Activated naive CD4-positive, alpha-beta T cell treated with Interleukin-2 at 50 U/mL for 16 hours (primary cell): ENCODE measurements around the gene NUMB.
"Not testable (repeated sequence)": the region's sequence is repeated elsewhere in the genome, so short reads cannot be mapped to it uniquely, and the experiment has no call there.

Source experiments
- DNase-seq: peaks from one replicate; pipeline ENCODE4 v3.0.0-alpha.2; 2020

NUMB gene

DNA sequence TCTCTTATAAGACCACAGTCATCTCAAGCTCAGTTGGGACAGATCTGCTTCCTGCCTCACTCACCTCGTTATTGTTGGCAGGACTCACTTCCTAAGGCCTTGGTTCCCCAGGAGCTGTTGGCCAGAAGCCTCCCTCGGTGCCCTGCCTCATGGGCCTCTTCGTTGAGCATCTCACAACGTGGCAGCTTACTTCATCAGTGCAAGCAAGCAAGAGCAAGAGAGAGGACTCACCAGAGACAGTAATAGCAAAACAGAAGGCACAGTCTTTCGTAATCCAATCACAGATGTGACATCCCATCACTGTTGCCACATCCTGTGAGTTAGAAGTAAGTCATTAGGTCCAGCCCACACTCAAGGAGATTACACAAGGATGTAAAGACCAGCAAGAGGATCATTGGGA, 5.1 kb upstream of the NUMB start:
- peak; percentile 50 for DNase-seq

GRCh38 chr14:73462815-73463214, 4.5 kb upstream of the NUMB start:
- no peak for DNase-seq

DNA sequence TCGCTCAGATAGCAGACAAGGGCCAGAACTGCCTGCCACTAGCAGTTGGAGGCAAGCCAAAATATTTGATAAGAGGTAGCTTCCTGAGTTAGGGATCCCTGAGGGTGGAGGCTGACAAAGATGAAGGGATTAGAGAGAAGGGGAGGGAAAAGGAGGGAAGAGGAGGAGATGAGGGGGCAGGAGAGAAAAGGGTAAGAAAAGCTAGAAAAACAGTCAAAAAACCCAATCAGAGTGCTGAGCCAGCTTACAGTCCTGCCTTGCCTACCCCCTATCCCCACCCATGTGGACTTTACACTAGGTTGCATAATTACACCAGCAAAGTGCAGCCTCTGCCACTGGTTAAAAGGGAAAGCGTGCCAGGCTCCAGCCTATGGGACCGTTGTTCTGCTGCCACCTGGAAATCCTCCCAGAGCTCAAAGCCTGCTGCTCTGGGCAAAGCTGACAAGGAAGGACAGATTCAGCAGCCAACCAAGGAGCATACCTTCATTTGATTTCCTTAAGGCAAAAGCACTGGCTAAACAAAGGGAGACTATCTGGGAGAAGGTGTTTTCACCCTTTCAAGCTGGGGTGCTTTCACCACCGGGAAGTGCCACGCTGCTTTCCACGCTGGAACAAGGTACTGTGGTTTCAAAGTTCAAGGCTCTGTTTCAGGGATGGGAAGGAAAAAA, 3.8 kb upstream of the NUMB start:
- no peak for DNase-seq

- DNase-seq = no peak
Observed at GRCh38 chr14:73461478-73462047, 3.2 kb upstream of the NUMB start.

DNA sequence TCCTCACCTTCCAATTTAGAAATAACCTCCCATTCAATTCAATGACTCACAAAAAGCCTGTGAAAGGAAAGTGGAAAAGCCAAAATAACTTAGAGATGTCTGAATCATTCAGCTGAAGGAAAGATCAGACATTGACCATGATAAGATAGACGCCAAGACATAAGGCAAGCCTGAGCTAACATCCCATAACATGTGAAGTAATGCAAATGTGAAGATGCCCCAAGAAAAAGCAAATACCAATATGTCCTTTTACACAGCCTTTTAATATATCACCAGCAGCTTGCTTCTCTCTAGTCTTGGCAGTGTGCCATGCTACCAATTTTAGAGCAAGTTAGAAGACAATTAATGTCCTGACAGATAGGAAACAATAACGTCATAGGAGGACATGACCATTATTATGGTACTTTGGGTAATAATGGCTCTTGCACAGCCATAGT, 2.4 kb upstream of the NUMB start:
- DNase-seq = no peak

DNA sequence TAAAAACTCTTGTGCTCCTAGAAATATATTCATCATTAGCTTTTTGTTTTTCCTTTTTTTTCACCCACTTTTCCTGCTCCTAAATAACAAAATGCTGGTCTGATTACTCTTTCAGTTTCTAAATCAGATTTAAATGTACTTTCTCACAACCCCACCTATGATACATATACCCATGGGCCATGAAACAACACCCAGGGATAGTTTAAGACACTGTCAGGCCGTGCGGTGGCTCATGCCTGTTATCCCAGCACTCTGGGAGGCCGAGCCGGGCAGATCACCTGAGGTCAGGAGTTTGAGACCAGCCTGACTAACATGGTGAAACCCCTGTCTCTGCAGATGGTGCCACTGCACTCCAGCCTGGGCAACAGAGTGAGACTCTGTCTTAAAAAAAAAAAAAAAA, 1.6 kb upstream of the NUMB start:
- no peak for DNase-seq

DNA sequence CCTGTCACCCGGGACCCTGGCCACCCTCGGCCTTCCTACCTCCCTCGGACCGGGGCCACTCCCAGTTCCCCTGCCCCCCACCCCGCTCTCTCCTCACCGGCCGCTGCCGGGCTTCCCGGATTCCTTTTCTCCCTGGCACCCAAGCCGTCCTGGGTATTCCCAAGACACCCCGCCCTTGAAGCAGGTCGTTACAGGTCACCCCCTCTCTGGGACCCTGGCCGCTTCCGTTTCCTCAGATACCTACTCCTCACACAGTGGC, 493 bp downstream of the NUMB start:
- DNase-seq = no peak

GRCh38 chr14:73457041-73457923, 1.1 kb downstream of the NUMB start:
- peak; percentile 15 for DNase-seq

GRCh38 chr14:73455294-73455693, 3.1 kb downstream of the NUMB start:
- no peak for DNase-seq

GRCh38 chr14:73452341-73453186, 5.8 kb downstream of the NUMB start:
- no peak for DNase-seq

DNA sequence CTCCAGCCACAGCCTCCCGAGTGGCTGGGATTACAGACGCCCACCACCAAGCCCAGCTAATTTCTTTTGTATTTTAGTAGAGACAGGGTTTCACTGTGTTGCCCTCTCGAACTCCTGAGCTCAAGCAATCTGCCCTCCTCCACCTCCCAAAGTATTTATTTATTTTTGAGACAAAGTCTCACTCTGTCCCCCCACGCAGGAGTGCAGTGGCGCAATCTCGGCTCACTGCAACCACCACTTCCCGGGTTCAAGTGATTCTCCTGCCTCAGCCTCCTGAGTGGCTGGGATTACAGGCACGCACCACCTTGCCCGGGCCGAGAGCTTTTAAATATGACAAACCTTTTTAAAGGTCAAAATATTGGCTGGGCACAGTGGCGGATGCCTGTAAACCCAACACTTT, 14.6 kb downstream of the NUMB start:
- no peak for DNase-seq

GRCh38 chr14:73441286-73441685, 17.1 kb downstream of the NUMB start:
- no peak for DNase-seq

DNA sequence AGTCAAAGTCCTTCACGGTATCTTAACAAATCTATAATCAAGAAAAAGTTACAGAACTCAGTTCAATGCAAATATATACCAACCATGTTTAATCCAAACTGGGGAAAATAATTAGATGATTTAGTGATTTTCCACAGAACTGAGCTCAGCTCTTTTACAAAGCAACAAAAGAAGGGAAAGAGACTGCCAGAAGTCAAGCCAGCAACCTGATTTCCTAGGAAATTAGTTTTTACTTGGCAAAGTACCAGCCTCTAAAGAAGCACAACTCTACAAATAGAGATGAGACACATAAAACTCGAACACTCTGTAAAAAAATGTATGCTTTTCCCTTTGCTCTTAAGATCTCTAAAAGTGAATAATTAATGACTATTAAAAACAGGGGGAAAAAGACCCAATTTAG, 19.4 kb downstream of the NUMB start:
- DNase-seq = no peak

- no peak for DNase-seq
Observed at GRCh38 chr14:73437206-73437605, 21.1 kb downstream of the NUMB start.

GRCh38 chr14:73432124-73432523, 26.2 kb downstream of the NUMB start:
- DNase-seq = no peak

DNA sequence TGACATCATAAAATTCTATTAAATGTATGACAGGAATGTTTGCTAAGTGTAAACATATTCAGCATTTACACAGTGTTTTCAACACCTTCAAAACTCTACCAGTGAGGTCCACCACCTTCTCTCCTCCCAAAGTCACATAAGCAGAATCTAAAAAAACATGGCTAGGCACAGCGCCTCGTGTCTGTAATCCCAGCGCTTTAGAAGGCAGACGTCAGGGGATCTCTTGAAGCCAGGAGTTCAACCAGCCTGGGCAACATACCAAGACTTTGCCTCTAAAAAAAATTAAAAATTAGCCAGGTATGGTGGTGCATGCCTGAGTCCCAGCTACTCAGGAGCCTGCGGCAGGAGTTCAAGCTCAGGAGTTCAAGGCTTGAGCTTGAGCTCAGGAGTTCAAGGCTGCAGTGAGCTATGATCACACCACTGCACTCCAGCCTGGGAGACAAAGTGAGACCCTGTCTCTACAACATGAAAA, 30.0 kb downstream of the NUMB start:
- DNase-seq = no peak

GRCh38 chr14:73427516-73428264, 30.7 kb downstream of the NUMB start:
- DNase-seq = no peak

GRCh38 chr14:73426877-73427276, 31.5 kb downstream of the NUMB start:
- DNase-seq = no peak

GRCh38 chr14:73424453-73424852, 33.9 kb downstream of the NUMB start:
- no peak for DNase-seq

GRCh38 chr14:73423092-73423491, 35.3 kb downstream of the NUMB start:
- not testable (repeated sequence) for DNase-seq

GRCh38 chr14:73422515-73422914, 35.8 kb downstream of the NUMB start:
- DNase-seq = no peak

DNA sequence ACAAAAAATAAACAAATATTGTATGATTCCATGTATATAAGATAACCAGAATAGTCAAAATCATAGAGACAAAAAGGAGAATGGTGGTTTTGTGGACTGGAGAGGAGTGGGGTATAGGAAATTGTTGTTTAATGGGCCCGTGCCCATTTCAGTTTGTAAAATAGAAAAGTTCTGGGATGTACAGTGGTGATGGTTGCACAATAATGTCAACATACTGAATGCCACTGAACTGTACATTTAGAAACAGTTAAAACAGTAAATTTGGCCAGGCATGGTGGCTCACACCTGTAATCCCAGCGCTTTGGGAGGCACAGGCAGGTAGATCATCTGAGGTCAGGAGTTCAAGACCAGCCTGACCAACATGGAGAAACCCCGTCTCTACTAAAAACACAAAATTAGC, 40.1 kb downstream of the NUMB start:
- no peak for DNase-seq
